Measurements from ENCODE around the gene MAP4K4. TPM values are rescaled to one million over a fixed set of nuclear protein-coding genes. Genes with fewer than 3 reads are reported as not detected.

Gene MAP4K4
- polyA plus RNA-seq, 1 donor (not counting 4 experiments of a cell fraction or from before 2014, with no cell fraction given): 84.1 TPM

DNA sequence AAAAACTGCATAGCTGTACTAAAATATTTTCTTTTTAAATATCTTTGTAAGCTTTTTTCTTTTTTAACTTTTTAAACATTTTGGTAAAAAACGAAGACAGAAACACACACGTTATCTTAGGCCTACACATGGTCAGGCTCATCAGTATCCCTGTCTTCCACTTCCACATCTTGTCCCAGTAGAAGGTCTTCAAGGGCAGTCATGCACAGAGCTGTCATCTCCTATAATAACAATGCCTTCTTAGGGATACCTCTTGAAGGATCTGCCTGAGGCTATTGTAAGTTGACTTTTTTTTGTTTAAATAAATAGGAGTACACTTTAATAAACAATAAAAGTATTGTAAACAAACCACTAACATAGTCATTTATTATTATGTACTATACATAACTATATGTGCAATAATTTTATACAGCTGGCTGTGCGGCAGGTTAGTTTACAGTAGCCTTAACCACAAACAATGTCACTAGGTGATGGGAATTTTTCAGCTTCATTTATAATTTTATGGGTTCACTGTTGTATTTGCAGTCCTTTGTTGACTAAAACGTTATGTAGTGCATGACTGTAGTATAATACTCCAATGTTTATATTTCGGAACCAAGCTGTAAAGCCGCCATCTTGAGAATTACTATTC lies 124.4 kb downstream of the MAP4K4 start:
- Histone ChIP-seq H2AFZ (ENCODE audit: control insufficient read depth, low read length) (no peak overlapping the region), H3K36me3 (ENCODE audit: control insufficient read depth in 2 of 2, extremely low read depth in 1 of 2, insufficient read depth in 2 of 2, low read length in 2 of 2) (peaks cover 0 to 1% of the 10 kb centered on the region in 2 experiments), H3K4me2 (ENCODE audit: control insufficient read depth, extremely low read depth, insufficient read depth, low read depth, low read length) (no peak overlapping the region), H3K27me3 (ENCODE audit: control insufficient read depth, extremely low read depth, insufficient read depth, low read length) (no peaks in the 10 kb centered on the region), H3K9ac (ENCODE audit: control insufficient read depth, extremely low read depth, insufficient read depth, low read length) (no peak overlapping the region), H3K9me1 (ENCODE audit: control insufficient read depth, extremely low read depth, insufficient read depth, low read length) (no peaks in the 10 kb centered on the region), H3K9me3 (ENCODE audit: control insufficient read depth, low read depth, low read length) (no peaks in the 10 kb centered on the region), H4K20me1 (ENCODE audit: control insufficient read depth, extremely low read depth, insufficient read depth, low read length) (no peaks in the 10 kb centered on the region), H3K4me1 (ENCODE audit: control insufficient read depth, extremely low read depth, insufficient read depth, low read length) (peaks cover 73% of the 10 kb centered on the region), H3K79me2 (ENCODE audit: control insufficient read depth, insufficient read depth, low read length) (peaks cover 55% of the 10 kb centered on the region), H3K4me3 (ENCODE audit: control insufficient read depth in 2 of 3, extremely low read depth in 1 of 3, insufficient read depth in 2 of 3, low read depth in 1 of 3, low read length in 3 of 3) (no peak overlapping the region), H3K27ac (ENCODE audit: control insufficient read depth, insufficient read depth, low read length) (no peak overlapping the region)
- TF ChIP-seq EZH2 (IDR thresholded peaks at IDR 0.05; ENCODE audit: low read length) (no peak), CTCF (optimal IDR thresholded peaks at IDR 0.05 in 1 of 3, IDR thresholded peaks at IDR 0.05 in 1 of 3, conservative IDR thresholded peaks at IDR 0.05 in 1 of 3; ENCODE audit: extremely low read depth in 1 of 3, insufficient read depth in 2 of 3, low read length in 3 of 3) (no peak)
- DNase-seq (ENCODE audit: low read depth, low spot score) (no peak), FAIRE-seq (no peak)
- dilution Hi-C loops (cut with MboI; ENCODE audit: extremely low pct_ligation_motif_present, low sequenced_read_pairs): no loop called here

DNA sequence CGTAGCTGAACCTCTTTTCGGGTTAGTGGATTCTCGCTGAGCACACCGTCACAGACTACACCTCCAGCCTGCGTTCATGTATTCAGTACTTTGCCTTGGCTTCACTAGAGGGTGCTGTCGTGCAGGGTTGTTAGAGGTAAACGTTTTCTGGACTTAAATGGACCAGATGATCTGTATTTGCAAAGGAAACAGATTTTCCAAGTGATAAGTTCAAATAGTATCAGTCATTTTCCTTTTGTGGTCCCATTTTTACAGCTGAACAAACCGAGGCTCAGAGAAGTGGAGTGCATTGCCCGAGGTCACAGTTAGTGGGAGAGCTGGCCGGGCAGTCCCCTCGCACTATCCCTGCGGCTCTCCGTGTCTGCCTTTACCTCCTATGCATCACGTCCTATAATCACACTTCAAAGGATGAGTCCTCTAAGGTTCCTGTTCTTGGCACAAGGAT lies 125.9 kb downstream of the MAP4K4 start:
- Histone ChIP-seq H3K4me1 (ENCODE audit: control insufficient read depth, extremely low read depth, insufficient read depth, low read length) (peaks cover 72% of the 10 kb centered on the region), H3K9me1 (ENCODE audit: control insufficient read depth, extremely low read depth, insufficient read depth, low read length) (no peaks in the 10 kb centered on the region), H3K36me3 (ENCODE audit: control insufficient read depth in 2 of 2, extremely low read depth in 1 of 2, insufficient read depth in 2 of 2, low read length in 2 of 2) (peaks cover 1 to 7% of the 10 kb centered on the region in 2 experiments), H3K27me3 (ENCODE audit: control insufficient read depth, extremely low read depth, insufficient read depth, low read length) (no peaks in the 10 kb centered on the region), H3K79me2 (ENCODE audit: control insufficient read depth, insufficient read depth, low read length) (peaks cover 53% of the 10 kb centered on the region), H3K9ac (ENCODE audit: control insufficient read depth, extremely low read depth, insufficient read depth, low read length) (peak overlapping the region; percentile 53), H3K4me3 (ENCODE audit: control insufficient read depth in 2 of 3, extremely low read depth in 1 of 3, insufficient read depth in 2 of 3, low read depth in 1 of 3, low read length in 3 of 3) (no peak overlapping the region), H3K27ac (ENCODE audit: control insufficient read depth, insufficient read depth, low read length) (peak overlapping the region; percentile 65), H3K9me3 (ENCODE audit: control insufficient read depth, low read depth, low read length) (no peaks in the 10 kb centered on the region), H4K20me1 (ENCODE audit: control insufficient read depth, extremely low read depth, insufficient read depth, low read length) (no peaks in the 10 kb centered on the region), H2AFZ (ENCODE audit: control insufficient read depth, low read length) (no peak overlapping the region), H3K4me2 (ENCODE audit: control insufficient read depth, extremely low read depth, insufficient read depth, low read depth, low read length) (peak overlapping the region; percentile 43)
- DNase-seq (ENCODE audit: low read depth, low spot score) (no peak), FAIRE-seq (peak; percentile 72)
- TF ChIP-seq CTCF (optimal IDR thresholded peaks at IDR 0.05 in 1 of 3, IDR thresholded peaks at IDR 0.05 in 1 of 3, conservative IDR thresholded peaks at IDR 0.05 in 1 of 3; ENCODE audit: extremely low read depth in 1 of 3, insufficient read depth in 2 of 3, low read length in 3 of 3): peak; percentile 72 to 86 (median 86)
- no peak for TF ChIP-seq EZH2 (IDR thresholded peaks at IDR 0.05; ENCODE audit: low read length)
- dilution Hi-C loops (cut with MboI; ENCODE audit: extremely low pct_ligation_motif_present, low sequenced_read_pairs): no loop called here
